IPS-20b (cell line): ENCODE data around the gene CPNE6.

Source experiments
- H3K27ac ChIP-seq: one replicate; pipeline ENCODE4 v1.5.1; 2013; ENCODE audit warnings: low read length
- H3K27me3 ChIP-seq: 2 replicates; pipeline ENCODE4 v1.6.1; 2013; ENCODE audit warnings: mild to moderate bottlenecking, low read length, inconsistent platforms; ENCODE audit not compliant: insufficient read depth
- H3K36me3 ChIP-seq: 2 replicates; pipeline ENCODE4 v1.6.1; 2013; ENCODE audit warnings: low read depth, mild to moderate bottlenecking, inconsistent platforms, low read length, moderate library complexity; ENCODE audit not compliant: insufficient read depth
- H3K4me1 ChIP-seq: 2 replicates; pipeline ENCODE4 v1.6.1; 2013; ENCODE audit warnings: mild to moderate bottlenecking, control low read depth, inconsistent platforms, low read length, moderate library complexity; ENCODE audit not compliant: insufficient read depth
- H3K4me3 ChIP-seq: 2 replicates; pipeline ENCODE4 v1.5.1; 2013; ENCODE audit warnings: mild to moderate bottlenecking, low read length, inconsistent platforms
- H3K9ac ChIP-seq: 2 replicates; pipeline ENCODE4 v1.6.1; 2013; ENCODE audit warnings: low read depth, mild to moderate bottlenecking, inconsistent platforms, low read length, moderate library complexity
- H3K9me3 ChIP-seq: 2 replicates; pipeline ENCODE4 v1.6.1; 2013; ENCODE audit warnings: mild to moderate bottlenecking, low read depth, low read length, inconsistent platforms; ENCODE audit not compliant: insufficient read depth

CPNE6 gene

DNA sequence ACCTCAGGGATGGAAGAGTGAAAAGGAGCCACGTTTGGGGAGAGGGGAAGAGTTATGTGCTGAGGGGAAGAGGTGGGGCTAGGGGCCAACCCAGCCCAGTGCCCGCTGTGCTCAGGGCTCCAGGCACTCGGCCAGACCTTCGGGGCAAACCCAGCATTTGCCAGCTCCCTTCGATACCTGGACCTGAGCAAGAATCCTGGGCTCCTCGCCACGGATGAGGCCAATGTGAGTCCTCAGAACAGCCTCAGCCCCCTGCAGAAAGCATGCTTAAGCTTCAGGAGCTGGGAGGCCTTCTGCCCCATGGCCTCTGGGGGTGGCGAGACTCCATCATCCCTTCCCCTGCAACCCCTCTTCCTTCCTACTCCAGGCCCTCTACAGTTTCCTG is 14.6 kb upstream of the CPNE6 start:
- H3K36me3 ChIP-seq, result no peaks in the 10 kb centered on the region
- H3K9me3 ChIP-seq, result no peaks in the 10 kb centered on the region
- H3K4me3 ChIP-seq, result no peak overlapping the region
- no peak overlapping the region for H3K27ac ChIP-seq
- peaks cover 3% of the 10 kb centered on the region; the same call in 1 of the 2 replicates for H3K4me1 ChIP-seq
- H3K27me3 ChIP-seq, result no peaks in the 10 kb centered on the region
- H3K9ac ChIP-seq, result no peak overlapping the region

DNA sequence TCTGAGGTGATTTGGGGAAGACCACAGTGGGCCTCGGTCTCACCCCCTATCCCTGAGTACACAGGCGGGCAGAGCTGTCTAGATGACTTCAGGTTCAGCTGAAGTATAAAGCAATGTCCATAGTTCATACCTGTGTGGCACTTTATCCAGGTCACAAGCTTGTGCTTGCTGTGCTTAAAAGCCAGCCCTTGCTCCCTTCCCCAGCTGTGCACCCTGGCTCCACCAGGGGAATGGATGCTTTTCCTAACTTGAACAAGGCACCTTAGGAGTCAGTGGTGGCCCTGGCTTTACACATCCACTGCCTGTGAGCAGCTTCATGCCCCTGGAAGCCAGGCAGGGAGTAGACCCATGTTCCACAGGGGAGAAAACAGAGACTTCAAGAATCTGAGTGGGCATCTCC is 14.1 kb upstream of the CPNE6 start:
- H3K27ac ChIP-seq, result no peak overlapping the region
- no peaks in the 10 kb centered on the region for H3K27me3 ChIP-seq
- no peak overlapping the region for H3K4me3 ChIP-seq
- H3K4me1 ChIP-seq, result peaks cover 3% of the 10 kb centered on the region; the same call in 1 of the 2 replicates
- H3K36me3 ChIP-seq, result no peaks in the 10 kb centered on the region
- H3K9ac ChIP-seq, result no peak overlapping the region
- H3K9me3 ChIP-seq, result no peaks in the 10 kb centered on the region

DNA sequence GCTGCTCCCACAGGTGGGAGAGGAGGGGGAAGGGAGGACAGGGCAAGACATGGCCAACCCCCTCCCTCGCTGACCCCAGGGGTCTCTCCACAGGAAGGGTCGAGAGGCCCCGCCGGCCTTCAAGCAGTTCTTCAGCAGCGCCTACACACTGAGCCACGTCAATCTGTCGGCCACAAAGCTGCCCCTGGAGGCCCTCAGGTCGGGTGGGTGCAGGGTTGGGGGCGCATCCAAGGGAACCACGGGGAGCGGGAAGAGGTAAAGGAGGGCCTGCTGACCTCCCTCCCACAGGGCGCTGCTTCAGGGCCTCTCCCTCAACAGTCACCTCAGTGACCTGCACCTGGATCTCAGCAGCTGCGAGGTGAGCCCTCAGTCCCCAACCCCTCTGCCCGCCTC is 13.5 kb upstream of the CPNE6 start:
- Histone ChIP-seq H3K9ac (no peak overlapping the region), H3K4me1 (no peaks in the 10 kb centered on the region), H3K9me3 (no peaks in the 10 kb centered on the region), H3K4me3 (no peak overlapping the region), H3K36me3 (no peaks in the 10 kb centered on the region), H3K27ac (no peak overlapping the region), H3K27me3 (no peaks in the 10 kb centered on the region)

DNA sequence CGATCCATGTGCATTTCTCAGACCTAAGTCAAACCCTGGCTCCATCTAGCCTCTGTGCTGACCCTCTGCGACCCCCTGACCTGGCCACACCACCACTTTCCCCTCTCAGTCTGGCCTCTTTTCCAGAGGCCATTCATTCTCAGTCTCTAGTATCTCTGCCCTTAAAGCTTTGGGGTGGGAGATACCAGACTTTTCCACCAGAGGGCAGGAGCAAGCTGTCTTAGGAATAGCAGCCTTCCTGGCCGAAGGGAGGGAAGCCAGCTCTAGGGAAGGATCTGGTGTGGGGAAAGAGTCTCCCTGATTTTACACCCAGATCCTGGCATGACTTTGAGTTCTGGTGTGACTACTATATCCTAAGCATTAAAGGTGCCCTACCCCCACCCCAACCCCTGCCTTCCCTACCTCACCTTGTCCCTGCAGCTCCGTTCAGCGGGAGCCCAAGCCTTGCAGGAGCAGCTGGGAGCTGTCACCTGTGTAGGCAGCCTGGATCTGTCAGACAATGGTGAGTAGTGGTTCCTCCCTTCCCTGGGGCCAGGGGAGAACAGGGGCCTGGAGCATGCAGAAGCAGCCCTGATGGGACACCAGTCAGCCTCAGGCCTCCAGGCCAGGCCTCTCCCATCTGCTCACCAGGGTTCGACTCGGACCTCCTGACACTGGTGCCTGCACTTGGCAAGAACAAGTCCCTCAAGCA is 13.0 kb upstream of the CPNE6 start:
- H3K9me3 ChIP-seq, result no peaks in the 10 kb centered on the region
- H3K9ac ChIP-seq, result no peak overlapping the region
- H3K4me1 ChIP-seq, result no peaks in the 10 kb centered on the region
- H3K27me3 ChIP-seq, result no peaks in the 10 kb centered on the region
- no peak overlapping the region for H3K4me3 ChIP-seq
- H3K36me3 ChIP-seq, result no peaks in the 10 kb centered on the region
- H3K27ac ChIP-seq, result no peak overlapping the region

DNA sequence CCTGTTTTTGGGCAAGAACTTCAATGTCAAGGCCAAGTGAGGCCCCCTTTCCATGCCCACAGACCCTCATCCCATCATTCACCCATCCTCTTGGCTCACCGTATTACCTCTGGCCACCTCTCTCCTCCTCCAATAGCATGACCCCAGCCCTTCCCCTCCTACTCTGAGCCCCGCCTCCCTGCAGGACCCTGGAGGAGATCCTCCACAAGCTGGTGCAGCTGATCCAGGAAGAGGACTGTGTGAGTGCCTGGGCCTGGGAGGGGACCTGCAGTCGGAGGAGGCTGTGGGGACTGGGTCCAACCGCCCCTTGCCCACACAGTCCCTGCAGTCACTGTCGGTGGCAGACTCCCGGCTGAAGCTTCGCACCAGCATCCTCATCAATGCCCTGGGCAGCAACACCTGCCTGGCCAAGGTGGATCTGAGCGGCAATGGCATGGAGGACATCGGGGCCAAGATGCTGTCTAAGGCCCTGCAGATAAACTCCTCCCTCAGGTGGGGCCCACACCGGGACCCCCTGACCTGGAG is 12.3 kb upstream of the CPNE6 start:
- H3K9me3 ChIP-seq, result no peaks in the 10 kb centered on the region
- H3K36me3 ChIP-seq, result no peaks in the 10 kb centered on the region
- no peak overlapping the region for H3K27ac ChIP-seq
- H3K9ac ChIP-seq, result no peak overlapping the region
- H3K4me3 ChIP-seq, result no peak overlapping the region
- no peaks in the 10 kb centered on the region for H3K27me3 ChIP-seq
- H3K4me1 ChIP-seq, result no peaks in the 10 kb centered on the region

DNA sequence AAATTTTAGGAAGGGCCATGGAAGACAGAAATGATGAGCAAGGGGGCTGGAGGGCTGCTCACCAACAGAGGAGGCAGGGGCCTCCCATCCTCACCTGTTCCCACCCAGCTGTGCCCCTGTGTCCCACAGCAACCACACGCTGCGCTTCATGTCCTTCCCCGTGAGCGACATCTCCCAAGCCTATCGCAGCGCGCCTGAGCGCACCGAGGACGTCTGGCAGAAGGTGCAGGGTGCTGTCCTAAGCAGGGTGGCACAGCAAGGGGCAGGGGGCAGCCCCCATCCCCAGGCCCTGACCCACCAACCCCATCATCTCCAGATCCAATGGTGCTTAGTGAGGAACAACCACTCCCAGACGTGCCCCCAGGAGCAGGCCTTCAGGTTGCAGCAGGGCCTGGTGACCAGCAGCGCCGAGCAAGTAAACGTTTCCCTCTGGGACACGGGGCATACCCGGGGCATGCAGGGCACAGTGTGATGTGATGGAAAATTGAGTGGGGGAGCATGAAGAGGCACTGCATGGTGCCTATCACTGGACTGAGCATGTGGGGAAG is 11.4 kb upstream of the CPNE6 start:
- Histone ChIP-seq H3K9ac (no peak overlapping the region), H3K27me3 (no peaks in the 10 kb centered on the region), H3K27ac (no peak overlapping the region), H3K9me3 (no peaks in the 10 kb centered on the region), H3K4me3 (no peak overlapping the region), H3K36me3 (no peaks in the 10 kb centered on the region), H3K4me1 (no peaks in the 10 kb centered on the region)

DNA sequence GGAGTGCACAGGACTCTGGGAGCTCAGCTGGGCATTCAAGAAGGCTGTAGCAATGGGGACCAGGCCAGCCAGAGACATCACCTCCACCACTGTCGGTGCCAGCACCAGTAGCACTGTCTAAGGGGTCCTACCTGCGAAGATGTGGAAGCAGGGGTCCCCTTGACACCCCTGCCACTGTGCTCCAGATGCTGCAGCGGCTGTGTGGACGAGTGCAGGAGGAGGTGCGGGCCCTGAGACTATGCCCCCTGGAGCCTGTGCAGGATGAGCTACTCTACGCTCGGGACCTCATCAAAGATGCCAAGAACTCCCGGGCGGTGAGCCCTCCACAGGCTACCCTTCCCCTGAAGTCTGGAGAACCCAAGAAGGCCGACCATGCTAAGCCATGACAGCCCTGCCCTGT is 10.9 kb upstream of the CPNE6 start:
- Histone ChIP-seq H3K36me3 (no peaks in the 10 kb centered on the region), H3K9me3 (no peaks in the 10 kb centered on the region), H3K4me3 (no peak overlapping the region), H3K9ac (no peak overlapping the region), H3K27ac (no peak overlapping the region), H3K4me1 (no peaks in the 10 kb centered on the region), H3K27me3 (no peaks in the 10 kb centered on the region)

DNA sequence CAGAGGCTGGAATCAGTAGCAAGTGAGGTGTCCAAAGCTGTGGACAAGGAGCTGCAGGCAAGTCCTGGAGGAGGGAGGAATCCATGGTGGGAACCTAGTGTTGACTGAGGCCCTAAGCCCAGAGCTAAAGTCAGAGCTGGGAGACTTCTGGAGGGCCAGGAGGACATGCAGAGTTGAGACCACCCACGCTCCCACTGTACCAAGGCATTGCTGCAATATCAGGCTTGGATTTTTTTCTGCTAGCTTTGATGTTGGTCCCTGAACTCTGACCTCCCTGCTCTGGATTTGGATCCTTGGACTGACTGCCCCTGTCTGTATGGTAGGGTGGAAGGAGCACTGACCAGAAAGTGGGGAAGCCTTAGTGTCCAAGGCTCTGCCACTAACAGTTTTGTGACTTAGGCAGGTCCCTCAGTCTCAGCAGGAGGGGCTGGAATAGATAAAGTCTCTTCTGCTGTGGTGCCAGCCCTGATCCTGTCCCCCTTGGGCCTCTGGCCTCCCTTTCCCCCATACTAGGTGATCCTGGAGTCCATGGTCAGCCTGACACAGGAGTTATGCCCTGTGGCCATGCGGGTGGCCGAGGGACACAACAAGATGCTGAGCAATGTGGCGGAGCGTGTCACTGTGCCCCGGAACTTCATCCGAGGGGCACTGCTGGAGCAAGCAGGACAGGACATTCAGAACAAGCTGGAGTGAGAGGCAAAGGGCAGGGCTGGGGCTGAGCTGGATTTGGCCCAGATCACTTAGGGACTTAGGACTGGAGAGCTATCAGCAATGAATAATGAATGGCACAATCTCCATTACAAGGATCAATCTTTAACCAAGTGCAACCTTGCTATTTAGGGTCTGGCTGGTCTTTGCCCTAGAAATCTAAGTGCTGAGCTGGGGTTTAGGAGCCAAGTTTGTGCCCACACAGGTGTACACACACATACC is 10.1 kb upstream of the CPNE6 start:
- Histone ChIP-seq H3K9ac (no peak overlapping the region), H3K9me3 (no peaks in the 10 kb centered on the region), H3K27ac (no peak overlapping the region), H3K36me3 (no peaks in the 10 kb centered on the region), H3K4me3 (no peak overlapping the region), H3K27me3 (no peaks in the 10 kb centered on the region), H3K4me1 (no peaks in the 10 kb centered on the region)

DNA sequence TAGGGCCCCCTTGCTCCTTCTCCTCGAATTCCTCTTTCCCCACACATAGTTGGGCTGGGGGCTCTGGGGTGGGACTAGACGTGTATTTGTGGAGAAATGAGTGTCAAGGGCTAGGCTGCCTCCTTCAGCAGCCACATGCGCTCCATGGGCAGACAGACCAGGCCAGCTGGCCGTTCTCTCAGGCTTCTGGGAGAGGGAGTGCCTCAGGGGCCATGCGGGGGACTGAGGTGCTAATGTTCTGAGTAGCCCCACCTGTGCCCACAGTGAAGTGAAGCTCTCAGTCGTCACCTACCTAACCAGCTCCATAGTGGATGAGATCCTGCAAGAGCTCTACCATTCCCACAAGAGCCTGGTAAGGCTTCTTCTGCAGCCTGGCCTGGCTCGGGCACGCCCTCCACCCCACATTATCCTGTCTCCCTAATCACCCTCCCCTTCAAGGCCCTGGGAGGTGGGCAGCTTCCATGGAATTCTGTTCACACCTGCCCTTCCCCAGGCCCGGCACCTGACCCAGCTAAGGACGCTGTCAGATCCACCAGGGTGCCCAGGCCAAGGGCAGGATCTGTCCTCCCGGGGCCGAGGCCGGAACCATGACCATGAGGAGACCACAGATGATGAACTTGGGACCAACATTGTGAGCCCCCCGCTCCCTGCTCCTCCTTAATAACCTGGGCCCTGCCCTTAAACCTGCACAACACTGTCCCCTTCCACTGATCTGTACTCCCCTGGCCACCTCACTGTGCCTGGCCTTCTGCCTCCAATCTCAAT is 9.0 kb upstream of the CPNE6 start:
- Histone ChIP-seq H3K27ac (no peak overlapping the region), H3K4me3 (no peak overlapping the region), H3K27me3 (no peaks in the 10 kb centered on the region), H3K4me1 (no peaks in the 10 kb centered on the region), H3K9me3 (no peaks in the 10 kb centered on the region), H3K9ac (no peak overlapping the region), H3K36me3 (no peaks in the 10 kb centered on the region)

DNA sequence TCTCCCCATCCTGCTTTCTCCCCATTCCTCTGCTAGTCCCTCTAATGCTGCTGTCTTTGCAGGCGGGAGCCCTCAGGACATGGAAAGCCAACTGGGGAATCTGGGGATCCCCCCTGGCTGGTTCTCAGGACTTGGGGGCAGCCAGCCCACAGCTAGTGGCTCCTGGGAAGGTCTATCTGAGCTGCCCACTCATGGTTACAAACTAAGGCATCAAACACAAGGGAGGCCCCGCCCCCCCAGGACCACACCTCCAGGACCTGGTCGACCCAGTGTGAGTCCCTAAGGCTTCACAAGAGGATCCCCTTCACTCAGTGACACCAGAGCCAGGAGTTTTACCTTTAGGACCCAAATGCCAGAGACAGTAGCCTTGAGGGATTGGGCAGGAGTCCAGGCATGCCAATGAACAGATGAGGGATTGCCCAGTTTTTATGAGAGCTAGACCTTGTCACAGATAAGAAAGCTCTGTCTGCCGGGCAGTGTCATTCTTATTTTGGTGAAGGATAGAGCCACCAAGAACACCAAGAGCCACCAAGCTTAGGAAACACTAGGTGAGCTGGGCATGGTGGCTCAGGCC is 8.0 kb upstream of the CPNE6 start:
- Histone ChIP-seq H3K4me1 (no peaks in the 10 kb centered on the region), H3K27me3 (no peaks in the 10 kb centered on the region), H3K4me3 (no peak overlapping the region), H3K9ac (no peak overlapping the region), H3K36me3 (no peaks in the 10 kb centered on the region), H3K9me3 (no peaks in the 10 kb centered on the region), H3K27ac (no peak overlapping the region)
